Measurements from ENCODE around the gene ATP5F1E.

Gene ATP5F1E

GRCh38 chr20:59032023-59032712 is at the start of gene ATP5F1E:
Gene ATP5F1E, minus strand, starts transcription at chr20:59032335. Its CDS starts 84 bp downstream, at chr20:59032251.
- peak; percentile 91 to 96 for DNase-seq (ENCODE audit: low read depth in 2 of 2)

- no peak for DNase-seq (ENCODE audit: low read depth in 2 of 2)
These were observed 48.9 kb upstream of the ATP5F1E start for GRCh38 chr20:59081036-59081435.

GRCh38 chr20:59078231-59078630 is 46.1 kb upstream of the ATP5F1E start:
- no peak for DNase-seq (ENCODE audit: low read depth in 2 of 2)

- DNase-seq (ENCODE audit: low read depth in 2 of 2) = no peak
These were observed 45.6 kb upstream of the ATP5F1E start for GRCh38 chr20:59077705-59078104.

GRCh38 chr20:59075934-59076508 is 43.9 kb upstream of the ATP5F1E start:
- DNase-seq (ENCODE audit: low read depth in 2 of 2) = no peak

GRCh38 chr20:59074456-59074855 is 42.3 kb upstream of the ATP5F1E start:
- DNase-seq (ENCODE audit: low read depth in 2 of 2) = peak in 1 of 2 donors; percentile 16

- no peak for DNase-seq (ENCODE audit: low read depth in 2 of 2)
These were observed 41.4 kb upstream of the ATP5F1E start for GRCh38 chr20:59073582-59073981.

GRCh38 chr20:59071216-59071615 is 39.1 kb upstream of the ATP5F1E start:
- DNase-seq (ENCODE audit: low read depth in 2 of 2) = no peak

- DNase-seq (ENCODE audit: low read depth in 2 of 2) = no peak
These were observed 36.9 kb upstream of the ATP5F1E start for GRCh38 chr20:59069026-59069425.

GRCh38 chr20:59068534-59068933 is 36.4 kb upstream of the ATP5F1E start:
- no peak for DNase-seq (ENCODE audit: low read depth in 2 of 2)

GRCh38 chr20:59064214-59064722 is 32.1 kb upstream of the ATP5F1E start:
- DNase-seq (ENCODE audit: low read depth in 2 of 2) = no peak

GRCh38 chr20:59063358-59064213 is 31.5 kb upstream of the ATP5F1E start:
- no peak for DNase-seq (ENCODE audit: low read depth in 2 of 2)

GRCh38 chr20:59062081-59062480 is 29.9 kb upstream of the ATP5F1E start:
- DNase-seq (ENCODE audit: low read depth in 2 of 2) = no peak

GRCh38 chr20:59055302-59055701 is 23.2 kb upstream of the ATP5F1E start:
- DNase-seq (ENCODE audit: low read depth in 2 of 2) = no peak

GRCh38 chr20:59051666-59052185 is 19.6 kb upstream of the ATP5F1E start:
- DNase-seq (ENCODE audit: low read depth in 2 of 2) = no peak

GRCh38 chr20:59050437-59050836 is 18.3 kb upstream of the ATP5F1E start:
- DNase-seq (ENCODE audit: low read depth in 2 of 2) = no peak

GRCh38 chr20:59048681-59049030 is 16.5 kb upstream of the ATP5F1E start:
- no peak for DNase-seq (ENCODE audit: low read depth in 2 of 2)

GRCh38 chr20:59047938-59048680 is 16.0 kb upstream of the ATP5F1E start:
- DNase-seq (ENCODE audit: low read depth in 2 of 2) = no peak

GRCh38 chr20:59046862-59047261 is 14.7 kb upstream of the ATP5F1E start:
- no peak for DNase-seq (ENCODE audit: low read depth in 2 of 2)

GRCh38 chr20:59044796-59045195 is 12.7 kb upstream of the ATP5F1E start:
- no peak for DNase-seq (ENCODE audit: low read depth in 2 of 2)

- DNase-seq (ENCODE audit: low read depth in 2 of 2) = no peak
These were observed 12.2 kb upstream of the ATP5F1E start for GRCh38 chr20:59044295-59044694.

GRCh38 chr20:59043698-59044097 is 11.6 kb upstream of the ATP5F1E start:
- DNase-seq (ENCODE audit: low read depth in 2 of 2) = no peak
